Measurements from ENCODE around the gene ABI3BP. TPM values are rescaled to one million over a fixed set of nuclear protein-coding genes. Genes with fewer than 3 reads are reported as not detected.

The ABI3BP gene
- total RNA-seq, 1 experiment from 2014 or later, result 0.28 TPM

GRCh38 chr3:100857863-100858262 is 135.4 kb downstream of the ABI3BP start:
- Histone ChIP-seq H3K23ac (ENCODE audit: insufficient read length, low read depth, low read length) (no peak overlapping the region), H3K79me2 (ENCODE audit: insufficient read depth, low read length) (no peaks in the 10 kb centered on the region), H3K4me1 (ENCODE audit: insufficient read depth, low read length) (no peaks in the 10 kb centered on the region), H2BK15ac (ENCODE audit: low read depth, low read length) (no peak overlapping the region), H4K20me1 (ENCODE audit: control insufficient read depth, insufficient read depth, insufficient read length) (no peaks in the 10 kb centered on the region), H4K91ac (ENCODE audit: insufficient read length, low read depth, low read length) (no peak overlapping the region), H2BK5ac (ENCODE audit: insufficient read length, low read length) (no peak overlapping the region), H3K56ac (ENCODE audit: insufficient read length, low read depth, low read length) (no peak overlapping the region), H2AFZ (ENCODE audit: low read length) (no peak overlapping the region), H3K9me3 (ENCODE audit: control insufficient read depth, low read depth, low read length) (no peaks in the 10 kb centered on the region), H3K27ac (ENCODE audit: insufficient read length, low read depth, low read length) (no peak overlapping the region), H2AK5ac (ENCODE audit: insufficient read length, low read length) (no peak overlapping the region), H4K5ac (ENCODE audit: insufficient read length, low read depth, low read length) (no peak overlapping the region), H3K27me3 (ENCODE audit: insufficient read depth, low read length) (no peaks in the 10 kb centered on the region), H3K23me2 (ENCODE audit: insufficient read length, low read depth, low read length, poor library complexity, severe bottlenecking) (no peaks in the 10 kb centered on the region), H3K9ac (ENCODE audit: extremely low read depth, insufficient read length, low read length) (no peak overlapping the region), H3T11ph (ENCODE audit: low read length) (no peak overlapping the region), H3K14ac (ENCODE audit: insufficient read depth, low read length) (no peak overlapping the region), H3K18ac (ENCODE audit: insufficient read length, low read depth, low read length) (no peak overlapping the region), H2BK20ac (ENCODE audit: low read depth, low read length, poor library complexity, severe bottlenecking) (no peak overlapping the region), H2BK120ac (ENCODE audit: low read depth, low read length, poor library complexity, severe bottlenecking) (no peak overlapping the region), H3K4ac (ENCODE audit: low read depth, low read length) (no peak overlapping the region), H4K8ac (replicated peaks; ENCODE audit: insufficient read length, low read depth, low read length) (no peak overlapping the region), H3K4me2 (ENCODE audit: insufficient read depth, insufficient read length, low read length) (no peak overlapping the region), H2BK12ac (ENCODE audit: insufficient read length, low read depth, low read length) (no peak overlapping the region), H3K79me1 (ENCODE audit: insufficient read depth, low read depth, low read length, poor library complexity, severe bottlenecking) (no peaks in the 10 kb centered on the region)
- no peak for DNase-seq
- WGBS (ENCODE audit: extremely low coverage, insufficient read length, low lambda C conversion rate), result no CpG with 5 or more reads among the region's 2 CpGs
- no peaks in the 10 kb centered on the region for H3K9me3 Mint-ChIP-seq
- no peak overlapping the region for H3K27ac Mint-ChIP-seq
- H3K36me3 Mint-ChIP-seq (ENCODE audit: insufficient read depth in 1 of 3, low read depth in 3 of 3), result no peaks in the 10 kb centered on the region
- no peak overlapping the region for H3K4me3 Mint-ChIP-seq
- no peaks in the 10 kb centered on the region; the same call in 1 of the 2 replicates for H3K27me3 Mint-ChIP-seq (ENCODE audit: low read depth)
- H3K4me1 Mint-ChIP-seq, result no peaks in the 10 kb centered on the region
- TF ChIP-seq, protein P1, sequence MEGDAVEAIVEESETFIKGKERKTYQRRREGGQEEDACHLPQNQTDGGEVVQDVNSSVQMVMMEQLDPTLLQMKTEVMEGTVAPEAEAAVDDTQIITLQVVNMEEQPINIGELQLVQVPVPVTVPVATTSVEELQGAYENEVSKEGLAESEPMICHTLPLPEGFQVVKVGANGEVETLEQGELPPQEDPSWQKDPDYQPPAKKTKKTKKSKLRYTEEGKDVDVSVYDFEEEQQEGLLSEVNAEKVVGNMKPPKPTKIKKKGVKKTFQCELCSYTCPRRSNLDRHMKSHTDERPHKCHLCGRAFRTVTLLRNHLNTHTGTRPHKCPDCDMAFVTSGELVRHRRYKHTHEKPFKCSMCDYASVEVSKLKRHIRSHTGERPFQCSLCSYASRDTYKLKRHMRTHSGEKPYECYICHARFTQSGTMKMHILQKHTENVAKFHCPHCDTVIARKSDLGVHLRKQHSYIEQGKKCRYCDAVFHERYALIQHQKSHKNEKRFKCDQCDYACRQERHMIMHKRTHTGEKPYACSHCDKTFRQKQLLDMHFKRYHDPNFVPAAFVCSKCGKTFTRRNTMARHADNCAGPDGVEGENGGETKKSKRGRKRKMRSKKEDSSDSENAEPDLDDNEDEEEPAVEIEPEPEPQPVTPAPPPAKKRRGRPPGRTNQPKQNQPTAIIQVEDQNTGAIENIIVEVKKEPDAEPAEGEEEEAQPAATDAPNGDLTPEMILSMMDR (conservative IDR thresholded peaks at IDR 0.05), result no peak

Data from H9 (cell line).